ENCODE results near the gene ELF3.

- TF ChIP-seq POLR2AphosphoS5 (IDR thresholded peaks at IDR 0.05; ENCODE audit: borderline replicate concordance, low read depth, low read length) = no peak
- no peak for TF ChIP-seq EZH2 (IDR thresholded peaks at IDR 0.05)
- TF ChIP-seq FOXP2 (optimal IDR thresholded peaks at IDR 0.05; ENCODE audit: control extremely low read depth, extremely low read length, insufficient read depth) = no peak
Observed at GRCh38 chr1:202038688-202039346, 28.4 kb downstream of the ELF3 start.

Data from SK-N-MC (cell line).